Mucosa of rectum (tissue), 2 donors: ENCODE measurements around the gene IQCE.

Source experiments
- H3K27ac ChIP-seq, 2 donors: one replicate each; pipeline ENCODE4 v1.7.0; 2013; ENCODE audit warnings: inconsistent platforms in 2 of 2, low read depth in 2 of 2, low read length in 2 of 2
- H3K27me3 ChIP-seq, 2 donors: one replicate each; pipeline ENCODE4 v1.7.0; 2013; ENCODE audit warnings: low read length in 2 of 2; ENCODE audit not compliant: control insufficient read depth in 2 of 2, insufficient read depth in 2 of 2
- H3K36me3 ChIP-seq, 2 donors: one replicate each; pipeline ENCODE4 v1.7.0; 2013; ENCODE audit warnings: low read length in 2 of 2; ENCODE audit not compliant: control insufficient read depth in 2 of 2, insufficient read depth in 2 of 2
- H3K4me1 ChIP-seq, 2 donors: one replicate each; pipeline ENCODE4 v1.7.0; 2013; ENCODE audit warnings: low read length in 2 of 2, mild to moderate bottlenecking in 1 of 2; ENCODE audit not compliant: control insufficient read depth in 2 of 2, insufficient read depth in 2 of 2
- H3K4me3 ChIP-seq, 2 donors: one replicate each; pipeline ENCODE4 v1.7.0; 2013; ENCODE audit warnings: low read length in 2 of 2
- H3K9ac ChIP-seq, 2 donors: one replicate each; pipeline ENCODE4 v1.7.0; 2013; ENCODE audit warnings: low read length in 2 of 2, low read depth in 1 of 2, mild to moderate bottlenecking in 1 of 2
- H3K9me3 ChIP-seq, 2 donors: one replicate each; pipeline ENCODE4 v1.7.0; 2013; ENCODE audit warnings: low read length in 2 of 2; ENCODE audit not compliant: control insufficient read depth in 2 of 2
- donor health status: healthy.
- donor health status: Normal muscosa, but diverticular disease.

The IQCE gene

DNA sequence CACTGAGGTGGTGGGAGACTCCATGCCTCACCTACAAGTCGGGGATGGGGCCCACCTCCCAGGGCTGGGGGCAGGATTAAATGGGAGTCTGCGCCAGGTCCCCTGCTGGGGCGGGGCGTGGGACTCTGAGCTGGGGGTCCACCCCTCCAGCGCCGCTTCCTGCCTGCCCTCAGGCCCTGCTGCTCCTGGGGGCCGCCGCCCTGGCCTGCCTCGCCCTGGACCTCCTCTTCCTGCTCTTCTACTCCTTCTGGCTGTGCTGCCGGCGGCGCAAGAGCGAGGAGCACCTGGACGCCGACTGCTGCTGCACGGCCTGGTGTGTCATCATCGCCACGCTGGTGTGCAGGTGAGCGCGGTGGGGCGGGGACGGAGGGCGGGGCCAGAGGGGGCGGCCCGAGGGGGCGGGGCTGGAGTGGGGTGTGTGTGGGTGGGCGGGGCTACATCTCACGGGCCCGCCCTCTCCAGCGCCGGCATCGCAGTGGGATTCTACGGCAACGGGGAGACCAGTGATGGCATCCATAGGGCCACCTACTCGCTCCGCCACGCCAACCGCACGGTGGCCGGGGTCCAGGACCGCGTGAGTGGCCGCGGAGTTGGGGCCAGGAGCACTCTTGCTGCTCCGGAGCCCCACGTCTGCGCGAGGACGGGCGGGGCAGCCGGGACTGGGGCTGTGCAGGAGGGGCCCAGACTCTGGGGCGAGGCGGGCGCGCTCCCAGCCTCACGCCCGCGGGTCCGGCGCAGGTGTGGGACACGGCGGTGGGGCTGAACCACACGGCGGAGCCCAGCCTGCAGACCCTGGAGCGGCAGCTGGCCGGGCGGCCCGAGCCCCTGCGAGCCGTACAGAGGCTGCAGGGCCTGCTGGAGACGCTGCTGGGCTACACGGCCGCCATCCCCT is 88.1 kb downstream of the IQCE start:
- Histone ChIP-seq H3K9ac (no peak overlapping the region), H3K27ac (no peak overlapping the region), H3K4me3 (no peak overlapping the region), H3K36me3 (peaks cover 2 to 5% of the 10 kb centered on the region in 2 donors), H3K4me1 (peaks cover 0 to 5% of the 10 kb centered on the region in 2 donors), H3K27me3 (no peaks in the 10 kb centered on the region), H3K9me3 (no peaks in the 10 kb centered on the region)

DNA sequence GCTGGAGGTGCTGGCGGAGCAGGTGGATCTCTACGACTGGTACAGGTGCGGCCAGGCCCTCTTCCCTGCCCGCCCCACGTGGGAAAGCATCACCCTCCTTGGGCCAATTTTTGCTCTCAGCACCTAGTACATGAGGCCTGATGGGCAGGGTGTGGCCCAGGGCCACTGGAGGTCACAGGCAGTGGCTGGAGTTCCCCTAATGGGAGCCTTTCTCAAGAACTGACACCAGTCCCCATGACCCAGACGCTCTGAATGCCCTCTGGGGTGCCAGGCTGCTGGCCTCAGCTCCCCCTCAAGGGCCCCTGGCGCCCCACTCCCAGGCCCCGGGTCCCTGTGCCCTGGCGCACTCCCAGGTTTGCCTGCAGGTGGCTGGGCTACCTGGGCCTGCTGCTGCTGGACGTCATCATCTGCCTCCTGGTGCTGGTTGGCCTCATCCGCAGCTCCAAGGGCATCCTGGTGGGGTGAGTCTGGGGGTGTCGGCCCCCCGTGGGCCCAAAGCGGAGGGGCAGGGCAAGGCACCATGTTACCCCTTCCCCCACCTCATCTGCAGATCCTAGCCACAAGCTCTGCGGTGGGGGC is 88.9 kb downstream of the IQCE start:
- H3K27ac ChIP-seq, result no peak overlapping the region
- no peak overlapping the region for H3K9ac ChIP-seq
- no peak overlapping the region for H3K4me3 ChIP-seq
- H3K9me3 ChIP-seq, result no peaks in the 10 kb centered on the region
- H3K4me1 ChIP-seq, result peaks cover 0 to 5% of the 10 kb centered on the region in 2 donors
- peaks cover 3 to 7% of the 10 kb centered on the region in 2 donors for H3K36me3 ChIP-seq
- no peaks in the 10 kb centered on the region for H3K27me3 ChIP-seq

DNA sequence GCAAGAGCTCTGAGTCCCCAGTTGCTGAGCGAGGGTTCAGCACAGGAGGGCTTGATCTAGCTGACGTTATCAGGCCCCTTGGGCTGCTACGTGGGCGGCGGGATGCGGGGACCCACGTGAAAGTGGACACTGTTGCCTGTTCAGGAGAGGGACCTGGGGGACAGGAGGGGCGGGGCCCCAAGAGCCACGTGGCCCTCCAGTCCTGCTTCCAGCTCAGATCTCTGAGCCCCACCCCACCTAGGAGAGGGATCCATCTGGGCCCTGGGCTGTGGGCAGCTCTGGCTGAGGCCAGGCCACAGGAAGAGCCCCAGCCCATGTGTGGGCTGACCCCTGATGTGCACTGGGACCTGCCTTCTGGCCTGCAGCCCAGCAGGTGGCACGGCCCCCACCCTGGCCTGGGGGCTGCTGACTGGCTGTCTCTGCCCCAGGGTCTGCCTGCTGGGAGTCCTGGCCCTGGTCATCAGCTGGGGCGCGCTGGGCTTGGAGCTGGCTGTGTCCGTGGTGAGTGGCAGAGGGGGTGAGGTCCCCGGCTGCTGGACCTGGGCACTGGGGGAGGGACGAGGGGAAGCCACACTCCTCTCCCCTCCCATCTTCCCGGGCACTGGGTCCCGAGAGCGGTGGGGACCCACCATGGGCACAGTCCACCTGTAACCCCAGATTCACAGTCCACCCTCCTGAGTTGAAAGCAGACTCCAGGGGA is 90.5 kb downstream of the IQCE start:
- H3K27ac ChIP-seq, result no peak overlapping the region
- H3K4me3 ChIP-seq, result no peak overlapping the region
- H3K4me1 ChIP-seq, result peaks cover 0 to 4% of the 10 kb centered on the region in 2 donors
- H3K9ac ChIP-seq, result no peak overlapping the region
- H3K36me3 ChIP-seq, result peaks cover 3 to 7% of the 10 kb centered on the region in 2 donors
- H3K9me3 ChIP-seq, result no peaks in the 10 kb centered on the region
- H3K27me3 ChIP-seq, result no peaks in the 10 kb centered on the region

DNA sequence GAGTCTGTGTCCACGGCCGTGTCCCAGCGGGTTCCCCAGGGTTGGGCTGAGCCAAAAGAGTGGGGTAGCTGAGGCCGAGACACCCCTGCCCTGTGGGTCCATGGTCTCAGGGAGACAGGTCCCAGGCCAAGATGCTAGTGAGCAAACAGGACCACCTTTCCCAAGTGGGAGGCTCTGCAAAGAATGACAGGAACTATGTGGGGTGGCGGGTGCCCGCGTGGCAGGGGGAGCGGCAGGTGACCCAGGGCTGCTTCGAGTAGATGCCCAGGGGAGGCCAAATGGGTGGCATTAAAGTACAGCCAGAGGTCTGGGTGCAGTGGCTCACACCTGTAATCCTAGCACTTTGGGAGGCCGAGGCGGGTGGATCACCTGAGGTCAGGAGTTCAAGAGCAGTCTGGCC is 91.2 kb downstream of the IQCE start:
- H3K27ac ChIP-seq, result no peak overlapping the region
- peaks cover 3 to 7% of the 10 kb centered on the region in 2 donors for H3K36me3 ChIP-seq

DNA sequence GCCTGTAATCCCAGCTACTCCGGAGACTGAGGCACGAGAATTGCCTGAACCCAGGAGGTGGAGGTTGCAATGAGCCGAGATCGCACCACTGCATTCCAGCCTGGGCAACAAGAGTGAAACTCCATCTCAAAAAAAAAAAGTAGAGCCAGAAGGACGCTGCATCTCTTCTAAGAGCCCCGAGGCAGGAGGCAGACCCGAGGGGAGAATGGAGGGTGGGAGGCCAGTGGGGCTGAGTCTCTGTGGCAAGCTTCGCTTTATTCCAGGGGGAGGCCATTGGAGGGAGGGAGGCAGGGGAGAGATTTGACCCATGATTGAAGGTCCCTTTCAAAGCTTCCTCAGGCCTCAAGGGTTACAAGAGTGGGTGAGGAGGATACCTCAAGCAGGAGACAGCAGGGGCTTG is 91.7 kb downstream of the IQCE start:
- no peaks in the 10 kb centered on the region for H3K9me3 ChIP-seq
- H3K27me3 ChIP-seq, result no peaks in the 10 kb centered on the region
- no peak overlapping the region for H3K9ac ChIP-seq
- no peak overlapping the region for H3K4me3 ChIP-seq
- peaks cover 3 to 7% of the 10 kb centered on the region in 2 donors for H3K36me3 ChIP-seq
- no peak overlapping the region for H3K27ac ChIP-seq
- H3K4me1 ChIP-seq, result no peaks in the 10 kb centered on the region

More for the DNA sequence above, 91.2 kb downstream of the IQCE start:
- H3K4me1 ChIP-seq, result no peaks in the 10 kb centered on the region
- H3K4me3 ChIP-seq, result no peak overlapping the region
- H3K27me3 ChIP-seq, result no peaks in the 10 kb centered on the region
- no peak overlapping the region for H3K9ac ChIP-seq
- no peaks in the 10 kb centered on the region for H3K9me3 ChIP-seq

DNA sequence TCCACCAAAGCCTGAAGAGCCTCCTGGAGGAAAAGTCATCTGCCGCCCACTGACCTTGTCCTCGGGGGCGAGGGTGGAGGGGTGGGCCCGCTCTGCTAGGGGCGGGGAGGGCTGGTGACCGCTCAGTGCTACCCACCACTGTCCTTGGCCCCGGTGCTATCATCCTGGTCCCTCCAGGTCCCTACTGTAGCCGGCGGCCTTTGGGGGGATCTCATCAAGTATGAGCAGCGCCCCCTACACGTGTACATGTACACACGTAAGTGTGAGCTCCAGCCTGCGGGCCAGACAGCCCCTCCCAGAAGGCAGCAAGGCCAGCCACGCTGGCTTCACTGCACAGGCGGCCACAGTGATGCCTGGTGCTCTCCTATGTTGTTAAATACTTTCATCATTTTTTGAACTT is 92.6 kb downstream of the IQCE start:
- Histone ChIP-seq H3K27ac (no peak overlapping the region), H3K4me1 (no peaks in the 10 kb centered on the region), H3K9me3 (no peaks in the 10 kb centered on the region), H3K27me3 (no peaks in the 10 kb centered on the region), H3K4me3 (no peak overlapping the region), H3K9ac (no peak overlapping the region), H3K36me3 (peaks cover 3 to 7% of the 10 kb centered on the region in 2 donors)

DNA sequence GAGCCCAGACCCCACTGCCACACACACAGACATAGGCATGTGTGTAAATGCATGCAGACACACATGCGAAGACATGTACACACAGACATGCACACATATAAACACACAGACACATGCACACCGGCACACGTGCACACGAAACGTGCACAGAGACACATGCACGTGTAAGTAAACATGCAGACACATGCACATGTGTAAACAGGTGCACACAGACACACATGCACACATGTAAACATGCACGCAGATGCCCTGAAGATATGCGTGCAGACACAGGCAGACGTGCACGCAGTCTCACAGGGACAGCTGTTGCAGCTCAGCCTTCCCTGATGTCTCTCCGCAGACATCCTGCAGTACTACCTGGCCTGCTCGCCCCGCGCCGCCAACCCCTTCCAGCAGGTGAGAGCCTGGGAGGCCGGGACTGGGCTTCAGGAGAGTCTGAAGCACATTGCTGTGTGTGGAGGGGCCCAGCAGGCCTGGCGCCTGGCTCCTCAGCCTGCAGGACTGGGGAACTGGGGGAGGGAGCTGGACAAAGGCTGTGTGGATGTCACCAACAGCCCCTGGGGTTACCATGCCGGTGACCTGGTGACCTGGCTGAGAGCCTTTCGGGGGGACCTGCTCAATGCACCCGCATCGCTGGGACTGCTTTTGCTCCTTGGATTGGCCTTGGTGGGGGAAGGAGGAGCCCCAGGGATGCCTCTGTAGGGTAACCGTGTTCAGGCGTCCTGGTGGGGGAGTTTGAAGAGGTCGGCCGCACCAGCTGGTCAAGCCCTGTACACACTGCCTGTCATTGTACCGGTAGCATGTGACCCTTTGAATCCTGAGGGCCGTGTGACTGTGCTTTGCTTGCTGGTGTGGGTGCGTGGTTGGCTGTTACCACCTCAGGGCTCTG is 93.3 kb downstream of the IQCE start:
- H3K9ac ChIP-seq, result no peak overlapping the region
- no peaks in the 10 kb centered on the region for H3K4me1 ChIP-seq

DNA sequence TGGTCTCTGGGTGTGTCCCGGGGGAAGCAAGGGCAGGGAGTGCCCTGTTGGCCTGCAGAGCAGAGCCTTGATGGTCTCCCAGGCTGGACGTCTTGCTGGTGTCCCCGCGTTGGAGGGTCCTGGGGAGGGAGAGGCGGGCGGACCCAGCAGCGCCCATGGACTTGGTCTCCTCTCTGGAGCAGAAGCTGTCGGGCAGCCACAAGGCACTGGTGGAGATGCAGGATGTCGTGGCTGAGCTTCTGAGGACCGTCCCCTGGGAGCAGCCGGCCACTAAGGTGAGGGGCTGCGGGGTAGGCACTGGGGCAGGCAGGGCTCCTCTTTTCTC is 93.9 kb downstream of the IQCE start:
- no peaks in the 10 kb centered on the region for H3K4me1 ChIP-seq
- no peaks in the 10 kb centered on the region for H3K9me3 ChIP-seq
- H3K27ac ChIP-seq, result no peak overlapping the region
- no peak overlapping the region for H3K4me3 ChIP-seq
- H3K36me3 ChIP-seq, result peaks cover 3 to 13% of the 10 kb centered on the region in 2 donors
- no peak overlapping the region for H3K9ac ChIP-seq
- no peaks in the 10 kb centered on the region for H3K27me3 ChIP-seq

More for the DNA sequence above, 93.3 kb downstream of the IQCE start:
- H3K36me3 ChIP-seq, result peaks cover 3 to 13% of the 10 kb centered on the region in 2 donors
- no peak overlapping the region for H3K4me3 ChIP-seq
- H3K27ac ChIP-seq, result no peak overlapping the region
- no peaks in the 10 kb centered on the region for H3K9me3 ChIP-seq
- H3K27me3 ChIP-seq, result no peaks in the 10 kb centered on the region

DNA sequence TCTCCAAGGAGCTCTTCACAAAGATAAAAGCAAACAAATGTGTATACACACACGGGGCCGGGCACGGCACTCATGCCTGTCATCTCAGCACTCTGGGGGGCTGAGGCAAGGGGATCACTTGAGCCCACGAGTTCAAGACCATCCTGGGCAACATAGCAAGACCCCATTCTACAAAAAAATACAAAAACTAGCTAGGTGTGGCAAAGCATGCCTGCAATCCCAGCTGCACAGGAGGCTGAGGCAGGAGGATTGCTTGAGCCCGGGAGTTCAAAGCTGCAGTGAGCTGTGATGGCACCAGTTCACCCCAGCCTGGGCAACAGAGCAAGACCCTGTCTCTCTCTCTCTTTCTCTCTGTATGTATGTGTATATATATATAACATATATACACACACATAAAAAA is 95.3 kb downstream of the IQCE start:
- no peak overlapping the region for H3K4me3 ChIP-seq
- H3K4me1 ChIP-seq, result no peaks in the 10 kb centered on the region
- H3K27ac ChIP-seq, result no peak overlapping the region
- no peaks in the 10 kb centered on the region for H3K27me3 ChIP-seq
- H3K9ac ChIP-seq, result no peak overlapping the region
- peaks cover 3 to 13% of the 10 kb centered on the region in 2 donors for H3K36me3 ChIP-seq
- no peaks in the 10 kb centered on the region for H3K9me3 ChIP-seq
